Erythroblast (primary cell): ENCODE results near the gene FAM234A.

Experiments used
- DNase-seq, 2 experiments: peaks; one replicate each; lab custom pipeline; 2025; lab: John Stamatoyannopoulos, UW
- GATA1 ChIP-seq: IDR thresholded peaks from 2 replicates; pipeline ENCODE4 v1.6.1; 2011; ENCODE audit warnings: low read depth, mild to moderate bottlenecking, control low read depth, low read length, moderate library complexity
- POLR2A ChIP-seq: IDR thresholded peaks from 2 replicates; pipeline ENCODE4 v1.6.1; 2011; ENCODE audit warnings: mild to moderate bottlenecking, low read length

The FAM234A gene

DNA sequence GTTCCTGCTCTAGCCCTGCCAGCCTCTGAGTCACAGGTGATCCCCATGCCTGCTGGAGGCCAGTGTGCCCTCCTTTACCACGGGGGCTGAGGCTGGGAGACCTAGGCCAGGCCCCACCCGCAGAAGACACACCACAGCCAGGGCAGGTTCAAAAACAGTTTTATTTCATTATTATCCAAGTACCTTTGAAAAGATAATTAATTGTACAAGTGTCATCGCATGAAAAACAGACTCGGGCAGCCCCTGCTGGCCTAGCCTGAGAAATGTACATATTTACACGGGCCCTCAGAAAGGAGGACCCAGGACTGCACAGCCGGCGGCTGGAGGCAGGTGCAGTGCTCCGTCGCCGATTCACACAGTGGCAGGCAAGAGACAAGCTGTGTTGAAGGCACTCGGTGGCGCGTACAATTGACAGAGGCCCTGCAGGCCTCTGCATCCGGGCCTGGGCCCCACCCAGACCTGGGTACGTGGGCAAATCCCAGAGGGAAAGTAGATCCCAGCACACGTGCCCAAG lies 52.7 kb downstream of the FAM234A start:
- no peak for DNase-seq
- TF ChIP-seq POLR2A (no peak), GATA1 (no peak)

DNA sequence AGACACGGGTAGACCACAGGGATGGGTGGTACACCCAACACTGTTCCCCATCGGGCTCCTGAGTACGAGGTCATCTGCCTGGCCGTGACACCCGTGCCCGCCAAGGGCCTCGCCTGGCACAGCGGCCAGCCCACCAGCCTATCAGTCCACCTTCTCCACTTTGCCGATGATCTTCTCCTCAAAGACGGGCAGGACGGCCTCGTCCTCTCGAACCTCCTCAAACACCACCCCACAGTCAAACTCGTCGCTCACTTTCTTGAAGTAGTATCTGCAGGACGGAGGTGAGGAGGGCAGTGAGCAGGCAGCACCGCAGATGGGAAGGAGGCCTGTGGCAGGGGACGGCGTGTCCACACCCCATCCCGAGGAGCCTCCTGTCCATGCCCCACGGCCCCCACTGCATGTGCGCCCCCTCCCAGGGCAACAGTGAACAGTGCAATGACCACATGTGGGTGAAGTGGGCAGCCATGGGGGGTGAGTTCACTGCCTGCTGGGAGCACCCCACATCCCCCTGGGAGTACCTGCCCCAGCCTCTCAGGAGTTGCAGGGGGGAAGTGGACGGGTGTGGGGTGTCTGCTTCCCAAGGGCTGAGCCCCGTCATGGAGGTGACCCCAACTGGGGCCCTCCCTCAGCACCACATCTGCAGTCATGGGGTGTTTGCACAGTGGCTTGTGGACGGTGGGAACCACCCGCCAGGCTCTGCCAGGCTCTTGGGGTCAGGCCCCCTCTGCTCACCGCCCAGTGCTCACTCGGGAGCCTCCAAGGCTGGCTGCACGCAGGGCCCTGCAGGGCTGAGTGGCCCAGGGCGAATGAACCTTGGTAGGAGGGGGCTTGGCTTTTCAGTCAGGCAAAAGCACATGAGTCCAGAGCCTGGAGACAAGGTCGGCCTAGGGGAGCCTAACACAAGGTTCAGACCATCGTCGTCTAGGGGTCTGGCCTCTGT lies 53.6 kb downstream of the FAM234A start:
- TF ChIP-seq POLR2A = no peak
- no peak for TF ChIP-seq GATA1
- no peak for DNase-seq

DNA sequence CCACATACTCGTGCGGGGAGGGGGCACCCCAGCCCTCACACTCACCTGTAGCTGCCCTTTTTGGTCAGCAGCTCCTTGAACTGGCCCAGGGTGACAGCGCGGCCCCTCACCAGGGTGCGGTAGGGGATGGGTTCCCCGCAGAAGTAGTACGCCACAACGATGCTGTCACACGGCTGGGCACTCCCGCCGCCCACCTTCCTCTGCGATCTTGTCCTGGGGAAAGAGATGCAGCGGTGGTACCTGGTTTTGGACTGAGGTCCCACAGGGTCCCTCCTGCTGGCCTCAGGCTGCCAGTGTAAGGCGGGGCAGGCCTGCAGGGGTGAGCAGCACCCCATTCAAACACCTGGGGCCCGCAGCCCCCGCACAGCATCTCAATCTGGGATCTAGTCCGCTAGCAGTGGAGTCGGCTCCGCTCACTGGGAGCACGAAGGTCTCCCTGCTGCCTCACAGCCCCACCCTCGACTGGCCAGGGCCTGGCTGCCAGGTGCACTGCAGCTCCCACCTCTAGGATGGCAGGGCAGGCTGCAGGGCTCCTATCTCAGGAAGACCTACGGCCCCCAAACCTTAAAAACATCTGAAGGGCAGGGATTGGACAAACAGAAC lies 54.9 kb downstream of the FAM234A start:
- no peak for TF ChIP-seq POLR2A
- TF ChIP-seq GATA1 = no peak
- DNase-seq = no peak

DNA sequence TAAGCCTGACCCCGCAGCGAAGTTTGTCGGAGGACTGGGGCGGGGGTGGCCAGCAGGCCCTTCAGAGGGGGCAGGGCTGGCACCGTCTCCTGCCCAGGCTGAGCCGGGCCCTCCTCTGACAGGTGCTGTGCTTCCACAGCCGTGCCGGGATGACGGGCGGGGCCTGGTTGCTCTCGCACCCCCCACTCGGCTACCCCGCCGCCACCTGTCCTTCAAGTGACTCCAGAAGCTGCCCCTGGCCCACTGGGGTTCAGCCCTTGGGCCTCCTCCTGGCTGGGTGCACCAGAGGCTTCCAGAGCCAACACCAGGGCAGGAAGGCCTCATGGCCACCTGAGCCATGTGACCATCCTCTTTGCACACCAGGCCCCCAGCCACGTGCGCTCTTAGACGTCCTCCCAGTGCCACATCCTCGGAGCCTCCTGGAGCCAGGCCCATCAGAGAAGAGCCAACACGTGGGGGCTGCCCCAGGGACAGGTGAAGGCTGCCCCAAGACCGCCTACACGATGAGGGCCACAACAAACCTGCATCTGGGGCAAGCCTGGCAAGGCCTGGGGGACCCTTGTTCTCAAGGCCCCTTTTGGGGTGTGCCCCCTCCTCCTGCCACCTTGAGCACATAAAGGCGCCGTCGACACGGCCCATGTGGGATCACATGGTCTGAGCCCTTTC lies 55.5 kb downstream of the FAM234A start:
- DNase-seq = no peak
- TF ChIP-seq POLR2A = no peak
- no peak for TF ChIP-seq GATA1

DNA sequence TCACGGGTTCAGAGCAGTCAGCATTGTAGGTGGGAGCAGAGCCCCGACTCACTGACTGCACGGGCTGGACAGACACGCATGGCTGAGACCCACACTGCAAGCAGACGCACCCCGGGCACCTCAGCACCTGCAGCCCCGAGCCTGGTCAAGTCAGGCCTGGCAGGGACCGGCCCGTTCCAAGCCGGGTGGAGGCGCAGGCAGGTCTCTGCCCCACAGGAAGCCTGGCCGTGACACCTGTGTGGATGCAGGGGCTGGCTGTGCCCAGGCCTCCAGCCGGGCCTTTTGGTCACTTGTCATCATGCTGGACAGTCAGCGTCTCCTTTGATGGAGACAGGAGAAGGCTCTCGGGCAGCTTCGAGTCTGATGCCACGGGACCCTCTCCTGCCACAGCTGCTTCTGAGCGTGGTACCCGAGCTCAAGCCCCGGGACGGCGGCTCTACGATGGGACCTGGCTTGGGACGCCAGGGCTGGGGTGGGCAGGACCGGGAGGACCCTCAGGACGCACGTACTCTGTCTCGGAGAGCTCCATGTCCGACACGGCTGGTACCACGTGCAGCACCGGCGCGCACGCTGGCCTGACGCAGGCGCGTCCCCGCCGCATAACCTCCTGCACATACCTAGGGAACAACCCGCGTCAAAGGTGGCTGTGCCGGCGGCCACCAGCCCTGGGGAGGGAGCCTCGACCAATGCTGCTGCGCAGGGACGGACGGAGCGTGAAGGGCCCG lies 56.2 kb downstream of the FAM234A start:
- DNase-seq = no peak
- no peak for TF ChIP-seq GATA1

DNA sequence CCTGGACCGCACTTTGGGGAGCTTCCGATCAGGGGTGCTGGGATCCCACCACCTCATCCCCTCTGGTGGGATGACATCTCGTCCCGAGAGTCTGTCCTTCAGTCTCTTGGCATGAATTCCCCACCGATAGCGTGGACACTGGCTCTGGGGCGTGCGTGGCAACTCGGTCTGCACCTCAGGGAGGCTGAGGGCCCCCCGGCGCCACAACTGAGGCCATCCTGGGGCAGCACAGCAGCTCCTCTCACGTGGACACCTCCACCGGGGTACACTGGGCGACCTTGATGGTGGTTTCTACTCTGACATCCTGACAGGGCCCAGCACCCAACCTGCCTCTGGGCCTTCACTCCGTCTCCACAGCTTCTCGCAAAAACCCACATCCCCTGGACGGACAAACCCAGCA lies 56.9 kb downstream of the FAM234A start:
- no peak for TF ChIP-seq GATA1
- no peak for TF ChIP-seq POLR2A
- no peak for DNase-seq

DNA sequence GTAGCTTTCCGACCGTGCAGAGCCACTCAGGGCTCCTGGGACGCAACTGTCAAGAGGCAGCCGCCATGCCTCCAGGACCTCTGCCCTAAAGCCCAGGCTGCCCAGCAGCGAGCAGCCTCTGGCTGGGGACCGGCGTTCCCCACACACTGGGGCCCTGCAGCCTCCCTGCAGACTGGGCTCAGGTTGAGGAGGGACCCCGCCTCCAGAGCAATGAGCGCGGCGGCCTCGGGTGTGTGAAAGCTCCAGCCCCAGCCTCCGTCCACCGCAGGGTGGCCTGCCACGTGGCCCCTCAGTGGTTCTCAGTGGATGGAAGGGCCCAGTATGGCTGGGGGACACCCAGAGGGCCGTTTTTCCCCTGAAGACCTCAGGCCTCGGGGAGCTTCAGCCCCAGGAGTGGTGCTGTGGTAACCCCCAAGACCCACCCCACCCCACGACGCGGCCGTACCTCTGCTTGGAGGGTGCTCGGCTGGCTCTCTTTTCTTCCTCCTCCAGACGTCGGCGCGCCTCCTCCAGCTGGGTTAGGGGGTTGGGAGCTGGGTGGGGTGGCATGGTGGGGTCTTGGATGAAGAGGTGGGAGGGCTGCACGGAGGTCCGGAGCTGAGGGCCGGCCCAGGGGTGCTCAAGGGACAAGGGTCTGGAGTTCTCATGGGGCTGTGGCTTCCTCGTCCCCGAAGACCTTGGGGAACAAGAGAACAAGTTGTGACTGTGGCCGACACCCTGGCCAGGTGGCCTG lies 58.6 kb downstream of the FAM234A start:
- no peak for DNase-seq
- TF ChIP-seq POLR2A (no peak), GATA1 (no peak)

DNA sequence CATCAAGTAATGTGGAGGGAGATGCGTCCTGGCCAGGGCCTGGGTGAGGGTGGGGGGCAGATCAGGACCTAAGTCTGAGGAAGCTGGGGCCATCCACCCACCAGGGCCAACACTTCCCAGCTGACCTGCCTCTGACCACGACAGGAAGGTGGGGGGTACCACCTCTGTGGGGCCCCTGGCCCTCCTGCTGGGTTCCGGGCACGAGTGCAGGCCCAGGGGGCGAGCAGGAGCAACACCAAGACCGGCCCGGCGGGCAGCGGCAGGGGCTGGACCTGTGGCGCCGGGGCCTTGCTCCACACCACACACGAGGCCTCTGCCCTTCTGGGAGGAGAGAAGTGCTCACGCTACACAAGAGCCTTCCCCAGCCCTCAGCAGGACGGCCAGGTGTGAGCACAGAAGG lies 61.7 kb downstream of the FAM234A start:
- TF ChIP-seq GATA1 (no peak), POLR2A (no peak)
- no peak for DNase-seq

DNA sequence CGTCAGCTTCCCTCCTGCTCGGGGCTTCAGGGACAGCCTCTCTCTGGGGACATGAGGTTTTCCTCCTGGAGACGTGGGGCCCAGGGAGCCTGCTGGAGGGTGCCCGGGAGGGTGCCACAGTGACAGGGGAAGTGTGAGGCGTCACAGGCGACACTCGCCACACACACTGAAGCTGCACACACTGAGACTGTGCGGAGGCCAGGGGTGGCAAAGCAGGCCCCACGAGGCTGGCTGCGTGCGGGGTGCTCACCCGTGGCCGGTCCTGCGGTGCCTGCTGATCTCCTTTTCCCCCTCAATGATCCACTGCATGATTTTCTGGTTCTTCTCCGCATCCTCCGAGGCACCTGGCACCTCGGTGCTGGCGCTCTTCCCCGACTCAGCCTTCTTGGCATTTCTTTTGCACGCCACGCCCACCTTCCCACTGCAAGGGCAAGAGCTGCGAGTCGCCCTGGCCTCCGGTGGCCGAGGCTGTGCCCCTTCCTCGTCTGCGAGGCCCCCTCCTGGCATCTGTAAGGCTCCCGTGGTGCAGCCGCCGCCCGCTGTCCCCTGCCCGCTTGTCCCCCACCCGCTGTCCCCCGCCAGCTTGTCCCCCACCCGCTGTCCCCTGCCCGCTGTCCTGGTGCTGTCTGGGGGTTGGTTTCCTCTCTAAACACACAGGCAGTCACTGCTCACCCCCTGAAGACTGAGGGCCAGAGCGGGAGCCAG lies 62.3 kb downstream of the FAM234A start:
- no peak for DNase-seq
- TF ChIP-seq POLR2A = no peak
- TF ChIP-seq GATA1 = no peak

DNA sequence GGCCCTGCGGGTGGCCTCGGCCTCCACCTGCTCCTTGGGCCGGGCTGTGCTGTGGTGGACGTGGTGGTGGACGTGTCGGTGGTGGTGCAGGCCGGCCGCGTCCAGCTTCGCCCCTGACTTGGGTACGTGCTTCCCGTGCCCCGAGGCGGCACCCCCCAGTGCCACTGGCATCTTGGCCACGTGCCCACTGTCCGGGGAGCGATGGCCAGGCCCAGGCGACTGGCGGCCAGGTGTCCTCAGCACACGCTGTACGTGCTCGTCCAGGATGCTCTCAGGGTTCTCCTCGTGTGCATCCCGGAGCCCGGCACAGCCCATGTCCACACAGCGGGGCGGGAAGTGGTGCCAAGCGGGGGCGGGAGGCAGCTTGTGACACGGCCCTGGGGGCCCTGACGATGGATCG lies 63.2 kb downstream of the FAM234A start:
- no peak for DNase-seq

DNA sequence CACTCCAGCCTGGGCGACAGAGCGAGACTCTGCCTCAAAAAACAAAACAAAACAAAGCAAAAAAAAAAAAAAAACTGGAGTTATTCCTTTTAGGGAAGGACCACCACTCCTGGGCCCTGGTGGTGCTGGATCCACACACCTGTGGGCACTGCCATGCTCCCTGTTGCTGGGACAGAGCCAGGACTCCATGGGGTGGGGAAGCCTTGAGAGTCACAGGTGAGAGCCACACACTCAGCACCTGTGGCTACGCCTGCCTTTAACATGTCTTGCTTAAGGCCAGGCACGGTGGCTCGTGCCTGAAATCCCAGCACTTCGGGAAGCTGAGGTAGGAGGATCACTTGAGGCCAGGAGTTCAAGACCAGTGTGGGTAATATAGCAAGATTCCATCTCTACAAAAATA lies 66.6 kb downstream of the FAM234A start:
- TF ChIP-seq POLR2A (no peak), GATA1 (no peak)
- DNase-seq = no peak

More for the DNA sequence above, 63.2 kb downstream of the FAM234A start:
- no peak for TF ChIP-seq GATA1
- TF ChIP-seq POLR2A = no peak

DNA sequence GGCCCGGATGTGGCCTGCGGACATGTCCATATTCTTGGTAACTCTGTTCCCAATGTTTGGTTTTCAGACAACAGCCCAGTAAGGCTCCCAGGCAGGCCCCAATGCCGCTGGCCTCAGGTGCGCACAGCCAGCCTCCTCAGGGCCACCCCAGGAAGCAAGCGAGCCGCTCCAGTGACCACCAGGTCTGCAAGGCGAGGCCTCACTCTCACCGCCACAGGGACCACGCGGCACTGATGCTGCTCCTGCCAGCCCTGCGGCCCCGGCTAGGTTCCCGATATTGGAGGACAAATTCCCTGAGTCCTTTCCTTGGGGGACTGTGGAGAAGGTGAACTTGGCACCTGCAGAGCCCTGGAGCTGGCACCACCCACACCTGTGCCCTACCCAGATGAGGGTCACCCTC lies 67.3 kb downstream of the FAM234A start:
- TF ChIP-seq GATA1 = no peak
- TF ChIP-seq POLR2A = no peak
- DNase-seq = no peak
